A549 (cell line): ENCODE measurements around the gene ONECUT2. TPM values are rescaled to one million over a fixed set of nuclear protein-coding genes. Genes with fewer than 3 reads are reported as not detected.

Source experiments
- ATAC-seq, 2 experiments: fragments of 200-7000 bp in 1 of 2; fragments of >200 bp in 1 of 2; cut with Nextera tagmentation in 1 of 2; cut with Tn5 transposase in 1 of 2; 3 replicates each; pipeline versions ENCODE4 v1.8.0 to v1.9.1; 2018 to 2020; ENCODE audit warnings: mild to moderate bottlenecking in 1 of 2, moderate library complexity in 1 of 2
- CTCF ChIA-PET: fragments of 300-600 bp; sonication (Branson Sonifier 250); formaldehyde crosslinking; extraction: SDS; loops from one replicate; lab custom pipeline; 2021; ENCODE audit warnings: antibody characterized with exemption, inconsistent platforms; lab: Yijun Ruan, JAX
- POLR2A ChIA-PET: fragments of 350-600 bp; formaldehyde crosslinking; extraction: SDS; loops from one replicate; lab custom pipeline; 2021; ENCODE audit warnings: antibody characterized with exemption, inconsistent platforms; lab: Yijun Ruan, JAX
- DNase-seq, 2 experiments: peaks; one replicate each; pipeline versions ENCODE4 v3.0.0 to v3.0.0-alpha.2; 2011 to 2016; ENCODE audit warnings: low read depth in 1 of 2, low spot score in 1 of 2
- FAIRE-seq: peaks from 2 replicates; lab custom pipeline; 2011; peaks lifted over from hg19 to GRCh38; lab: Jason Lieb, UNC
- H3K27ac ChIP-seq, 2 experiments: fragments of >200 bp; sonication (Bioruptor Twin); formaldehyde crosslinking; 3 replicates each; pipeline ENCODE4 v1.5.1; 2016 to 2017
- H3K4me1 ChIP-seq: fragments of >200 bp; sonication (Bioruptor Twin); formaldehyde crosslinking; 3 replicates; pipeline ENCODE4 v1.6.1; 2016
- H3K4me2 ChIP-seq: fragments of >200 bp; sonication (Bioruptor Twin); formaldehyde crosslinking; 3 replicates; pipeline ENCODE4 v1.6.1; 2016
- H3K4me3 ChIP-seq: fragments of >200 bp; sonication (Bioruptor Twin); formaldehyde crosslinking; 3 replicates; pipeline ENCODE4 v1.5.1; 2016
- H3K9me3 ChIP-seq: fragments of >200 bp; sonication (Bioruptor Twin); formaldehyde crosslinking; 3 replicates; pipeline ENCODE4 v1.6.1; 2016
- ATOH8 ChIP-seq: fragments of 250-450 bp; sonication (Bioruptor Pico); IDR thresholded peaks from 2 replicates; pipeline ENCODE4 v1.5.0; 2020; ENCODE audit warnings: low read depth, mild to moderate bottlenecking, moderate library complexity
- CHD4 ChIP-seq: fragments of 200-600 bp; sonication (generic); IDR thresholded peaks from 2 replicates; pipeline ENCODE4 v1.6.1; 2016; ENCODE audit warnings: antibody characterized with exemption, mild to moderate bottlenecking, borderline replicate concordance
- CTCF ChIP-seq: fragments of >200 bp; sonication (Bioruptor Twin); formaldehyde crosslinking; IDR thresholded peaks from 3 replicates; pipeline ENCODE4 v1.5.1; 2016
- EHF ChIP-seq: fragments of 250-450 bp; sonication (Bioruptor Pico); IDR thresholded peaks from 2 replicates; pipeline ENCODE4 v1.5.0; 2020; ENCODE audit warnings: mild to moderate bottlenecking
- ESRRA ChIP-seq: fragments of 150-350 bp; IDR thresholded peaks from 2 replicates; pipeline ENCODE4 v1.6.1; 2014; ENCODE audit warnings: mild to moderate bottlenecking, low read length, borderline replicate concordance
- FOSL2 ChIP-seq, 2 experiments: fragments of 450-650 bp in 1 of 2; fragments of >200 bp in 1 of 2; sonication (Bioruptor Twin) in 1 of 2; formaldehyde crosslinking; IDR thresholded peaks; 2 replicates each; pipeline versions ENCODE4 v1.5.0 to v1.6.1; 2016 to 2020; ENCODE audit warnings: mild to moderate bottlenecking in 1 of 2, moderate library complexity in 1 of 2
- HEYL ChIP-seq: fragments of 250-450 bp; sonication (Bioruptor Pico); IDR thresholded peaks from 2 replicates; pipeline ENCODE4 v1.8.0; 2021; ENCODE audit warnings: mild to moderate bottlenecking, moderate library complexity
- HOXA7 ChIP-seq: fragments of 250-450 bp; sonication (Bioruptor Pico); IDR thresholded peaks from 2 replicates; pipeline ENCODE4 v1.5.0; 2020; ENCODE audit warnings: mild to moderate bottlenecking, moderate library complexity
- HOXB13 ChIP-seq: fragments of 250-450 bp; sonication (Bioruptor Pico); IDR thresholded peaks from 2 replicates; pipeline ENCODE4 v1.5.0; 2020; ENCODE audit warnings: low read depth, mild to moderate bottlenecking, moderate library complexity
- HOXB5 ChIP-seq: fragments of 250-450 bp; sonication (Bioruptor Pico); IDR thresholded peaks from 2 replicates; pipeline ENCODE4 v1.5.0; 2020; ENCODE audit warnings: mild to moderate bottlenecking, moderate library complexity
- JUN ChIP-seq, 2 experiments: fragments of >200 bp; sonication (Bioruptor Twin); formaldehyde crosslinking; IDR thresholded peaks; 2 replicates in 1 of 2; 3 replicates in 1 of 2; pipeline ENCODE4 v1.6.1; 2016 to 2017
- JUNB ChIP-seq: fragments of >200 bp; sonication (Bioruptor Twin); formaldehyde crosslinking; IDR thresholded peaks from 2 replicates; pipeline ENCODE4 v1.6.1; 2016
- KDM5A ChIP-seq: fragments of 200-600 bp; sonication (generic); IDR thresholded peaks from 2 replicates; pipeline ENCODE4 v1.6.1; 2016; ENCODE audit warnings: antibody characterized with exemption, mild to moderate bottlenecking
- MAZ ChIP-seq: fragments of 150-350 bp; IDR thresholded peaks from 2 replicates; pipeline ENCODE4 v1.6.1; 2014; ENCODE audit warnings: antibody characterized with exemption, low read depth, low read length, borderline replicate concordance
- MYC ChIP-seq: IDR thresholded peaks from 2 replicates; pipeline ENCODE4 v1.6.1; 2012; ENCODE audit warnings: mild to moderate bottlenecking, inconsistent platforms, low read length, improper control_type of control experiment, borderline replicate concordance
- NFE2L2 ChIP-seq: fragments of 150-350 bp; conservative IDR thresholded peaks from 2 replicates; pipeline ENCODE4 v1.6.1; 2014; ENCODE audit warnings: low read length
- NR3C1 ChIP-seq: fragments of >200 bp; sonication (Bioruptor Twin); formaldehyde crosslinking; IDR thresholded peaks from 3 replicates; pipeline ENCODE4 v1.6.1; 2017
- PBX3 ChIP-seq: IDR thresholded peaks from 2 replicates; pipeline ENCODE4 v1.6.1; 2012
- PHF8 ChIP-seq: fragments of 200-600 bp; sonication (generic); IDR thresholded peaks from 2 replicates; pipeline ENCODE4 v1.6.1; 2016; ENCODE audit warnings: low read depth, mild to moderate bottlenecking, antibody characterized with exemption, moderate library complexity, borderline replicate concordance
- POLR2A ChIP-seq: IDR thresholded peaks from 2 replicates; pipeline ENCODE4 v1.6.1; 2012; ENCODE audit warnings: mild to moderate bottlenecking, low read length
- RAD21 ChIP-seq, 2 experiments: fragments of >200 bp in 1 of 2; sonication (Bioruptor Twin) in 1 of 2; formaldehyde crosslinking in 1 of 2; IDR thresholded peaks in 1 of 2; conservative IDR thresholded peaks in 1 of 2; 2 replicates in 1 of 2; 3 replicates in 1 of 2; pipeline ENCODE4 v1.6.1; 2012 to 2018; ENCODE audit warnings: inconsistent platforms in 1 of 2
- RARB ChIP-seq: fragments of 250-450 bp; sonication (Bioruptor Pico); IDR thresholded peaks from 2 replicates; pipeline ENCODE4 v1.8.0; 2021; ENCODE audit warnings: mild to moderate bottlenecking, moderate library complexity
- RFX5 ChIP-seq: fragments of 450-650 bp; IDR thresholded peaks from 2 replicates; pipeline ENCODE4 v1.7.1; 2014; ENCODE audit warnings: antibody characterized with exemption, mild to moderate bottlenecking, moderate library complexity
- SMC3 ChIP-seq: fragments of >200 bp; sonication (Bioruptor Twin); formaldehyde crosslinking; IDR thresholded peaks from 3 replicates; pipeline ENCODE4 v1.6.1; 2018; ENCODE audit warnings: inconsistent platforms
- SREBF2 ChIP-seq: fragments of 450-650 bp; IDR thresholded peaks from 2 replicates; pipeline ENCODE4 v1.6.1; 2014; ENCODE audit warnings: mild to moderate bottlenecking, moderate library complexity
- USF2 ChIP-seq: fragments of 450-650 bp; IDR thresholded peaks from 2 replicates; pipeline ENCODE4 v1.6.1; 2014; ENCODE audit warnings: antibody characterized with exemption
- ZC3H11A ChIP-seq: fragments of 450-650 bp; IDR thresholded peaks from 2 replicates; pipeline ENCODE4 v1.6.1; 2014; ENCODE audit warnings: antibody characterized with exemption, mild to moderate bottlenecking
- ZNF302 ChIP-seq: fragments of 250-450 bp; sonication (Bioruptor Pico); IDR thresholded peaks from 2 replicates; pipeline ENCODE4 v1.9.0; 2021; ENCODE audit warnings: inconsistent platforms, mild to moderate bottlenecking, moderate library complexity
- WGBS: methylation state at CpG from one replicate; pipeline ENCODE4 v1.1.6; 2017; ENCODE audit errors: missing lambda C conversion rate; 5-methylcytosine and 5-hydroxymethylcytosine counted together
- polyA plus RNA-seq, 4 experiments: library from polyadenylated mRNA; depleted of rRNA in 3 of 4; stranded (reverse); fragments of >200 nt; fragmentation: RNase III in 1 of 4; extraction: RNeasy Plus Mini Kit Qiagen cat#74134 plus additional on column Dnase treatment in 1 of 4; gene quantifications; 2 replicates in 3 of 4; 3 replicates in 1 of 4; pipeline ENCODE4 v1.2.3, GENCODE V29; 2011 to 2017

The ONECUT2 gene
- polyA plus RNA-seq, 2 of the 4 experiments (the other 2 are of a cell fraction), result 0.45 to 0.62 TPM

GRCh38 chr18:57439985-57440330 lies 4.8 kb downstream of the ONECUT2 start:
- H3K27ac ChIP-seq, result no peak overlapping the region
- TF ChIP-seq RAD21 (conservative IDR thresholded peaks at IDR 0.05 in 1 of 2, IDR thresholded peaks at IDR 0.05 in 1 of 2) (no peak), JUN (IDR thresholded peaks at IDR 0.05) (no peak), PBX3 (no peak), USF2 (no peak), HEYL (CRISPR knock-in tag) (no peak), RARB (no peak), POLR2A (no peak), JUNB (no peak), KDM5A (no peak), ZC3H11A (no peak), FOSL2 (IDR thresholded peaks at IDR 0.05) (no peak), FOSL2 (CRISPR knock-in tag; IDR thresholded peaks at IDR 0.05) (no peak), MAZ (no peak), HOXB5 (CRISPR knock-in tag) (no peak), CHD4 (no peak), ZNF302 (CRISPR knock-in tag) (no peak), SMC3 (no peak), ATOH8 (CRISPR knock-in tag) (no peak)
- CTCF ChIA-PET, result interaction anchor here (3.1 kb wide), 1 partner anchor 571 kb away, joined by 32 read pairs; no protein-coding TSS in a partner anchor
- H3K9me3 ChIP-seq, result no peaks in the 10 kb centered on the region
- POLR2A ChIA-PET, result no interaction called here
- WGBS, result 91% methylated on average over 17 of the region's 17 CpGs
- no peak overlapping the region for H3K4me3 ChIP-seq
- no peak overlapping the region for H3K4me2 ChIP-seq
- no peak for DNase-seq
- no peak for ATAC-seq
- no peak for FAIRE-seq
- peaks cover 15% of the 10 kb centered on the region; the same call in 2 of the 3 replicates for H3K4me1 ChIP-seq

GRCh38 chr18:57440331-57441070 lies 5.3 kb downstream of the ONECUT2 start:
- DNase-seq (no peak), ATAC-seq (no peak), FAIRE-seq (no peak)
- Histone ChIP-seq H3K4me1 (peaks cover 21% of the 10 kb centered on the region), H3K9me3 (no peaks in the 10 kb centered on the region), H3K27ac (no peak overlapping the region), H3K4me3 (no peak overlapping the region), H3K4me2 (no peak overlapping the region)
- ChIA-PET POLR2A (no interaction called here), CTCF (interaction anchor here (3.1 kb wide), 1 partner anchor 572 kb away, joined by 32 read pairs; no protein-coding TSS in a partner anchor)
- WGBS, result 92% methylated on average over 55 of the region's 60 CpGs
- TF ChIP-seq JUN (IDR thresholded peaks at IDR 0.05) (no peak), NFE2L2 (no peak), PHF8 (no peak), HOXB13 (CRISPR knock-in tag) (no peak), HOXA7 (no peak), RFX5 (no peak), SREBF2 (no peak), EHF (CRISPR knock-in tag) (no peak), CTCF (no peak), NR3C1 (no peak), ZNF302 (CRISPR knock-in tag) (no peak), ESRRA (no peak), MYC (no peak), MAZ (no peak)
